Fibroblast of villous mesenchyme (primary cell): ENCODE results near the gene CDIPT. TPM values are rescaled to one million over a fixed set of nuclear protein-coding genes. Genes with fewer than 3 reads are reported as not detected.
"Not testable (repeated sequence)": the region's sequence is repeated elsewhere in the genome, so short reads cannot be mapped to it uniquely, and the experiment has no call there.

Experiments used
- DNase-seq: peaks from one replicate; pipeline ENCODE4 v3.0.0-alpha.2; 2010; ENCODE audit warnings: low read depth
- H3K4me3 ChIP-seq: 2 replicates; pipeline ENCODE4 v1.5.1; 2011; ENCODE audit warnings: low read depth, mild to moderate bottlenecking, low read length
- total RNA-seq: library from RNA; depleted of rRNA; stranded (reverse); fragments of >200 nt; gene quantifications from 2 replicates; pipeline ENCODE4 v1.2.3, GENCODE V29; 2012
- TF ChIP-seq, protein P1 (sequence below): IDR thresholded peaks from 2 replicates; pipeline ENCODE4 v1.5.1; 2012; ENCODE audit warnings: low read depth, mild to moderate bottlenecking, low read length; ENCODE audit not compliant: insufficient read depth

CDIPT gene
- total RNA-seq, 1 donor, result 84.6 TPM

DNA sequence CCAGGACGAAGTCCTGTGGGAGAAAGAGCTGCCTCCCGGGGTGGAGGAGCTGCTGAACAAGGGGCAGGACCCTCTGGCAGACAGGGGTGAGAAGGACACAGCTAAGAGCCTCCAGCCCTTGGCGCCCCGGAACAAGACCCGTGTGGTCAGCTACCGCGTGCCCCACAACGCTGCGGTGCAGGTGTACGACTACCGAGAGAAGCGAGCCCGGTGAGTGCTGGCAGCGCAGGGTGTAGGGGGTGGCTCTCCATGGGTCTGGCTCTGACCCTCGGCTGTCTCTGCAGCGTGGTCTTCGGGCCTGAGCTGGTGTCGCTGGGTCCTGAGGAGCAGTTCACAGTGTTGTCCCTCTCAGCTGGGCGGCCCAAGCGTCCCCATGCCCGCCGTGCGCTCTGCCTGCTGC, 21.4 kb downstream of the CDIPT start:
- TF ChIP-seq, protein P1, sequence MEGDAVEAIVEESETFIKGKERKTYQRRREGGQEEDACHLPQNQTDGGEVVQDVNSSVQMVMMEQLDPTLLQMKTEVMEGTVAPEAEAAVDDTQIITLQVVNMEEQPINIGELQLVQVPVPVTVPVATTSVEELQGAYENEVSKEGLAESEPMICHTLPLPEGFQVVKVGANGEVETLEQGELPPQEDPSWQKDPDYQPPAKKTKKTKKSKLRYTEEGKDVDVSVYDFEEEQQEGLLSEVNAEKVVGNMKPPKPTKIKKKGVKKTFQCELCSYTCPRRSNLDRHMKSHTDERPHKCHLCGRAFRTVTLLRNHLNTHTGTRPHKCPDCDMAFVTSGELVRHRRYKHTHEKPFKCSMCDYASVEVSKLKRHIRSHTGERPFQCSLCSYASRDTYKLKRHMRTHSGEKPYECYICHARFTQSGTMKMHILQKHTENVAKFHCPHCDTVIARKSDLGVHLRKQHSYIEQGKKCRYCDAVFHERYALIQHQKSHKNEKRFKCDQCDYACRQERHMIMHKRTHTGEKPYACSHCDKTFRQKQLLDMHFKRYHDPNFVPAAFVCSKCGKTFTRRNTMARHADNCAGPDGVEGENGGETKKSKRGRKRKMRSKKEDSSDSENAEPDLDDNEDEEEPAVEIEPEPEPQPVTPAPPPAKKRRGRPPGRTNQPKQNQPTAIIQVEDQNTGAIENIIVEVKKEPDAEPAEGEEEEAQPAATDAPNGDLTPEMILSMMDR, result no peak
- no peak for DNase-seq
- H3K4me3 ChIP-seq, result no peak overlapping the region

DNA sequence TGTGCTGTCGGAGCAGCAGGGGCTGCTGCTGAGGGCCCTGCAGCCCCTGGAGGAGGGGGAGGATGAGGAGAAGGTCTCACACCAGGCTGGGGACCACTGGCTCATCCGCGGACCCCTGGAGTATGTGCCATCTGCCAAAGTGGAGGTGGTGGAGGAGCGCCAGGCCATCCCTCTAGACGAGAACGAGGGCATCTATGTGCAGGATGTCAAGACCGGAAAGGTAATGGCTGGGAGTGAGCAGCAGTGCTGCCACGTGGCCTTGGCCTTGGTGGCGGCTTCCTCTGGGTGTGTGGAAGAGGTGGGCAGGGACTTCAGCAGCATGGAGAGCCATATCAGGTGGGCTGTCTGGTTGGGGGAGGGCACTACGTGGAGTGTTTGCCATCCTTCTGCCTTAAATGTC, 22.8 kb downstream of the CDIPT start:
- H3K4me3 ChIP-seq, result no peak overlapping the region
- TF ChIP-seq, protein P1, result no peak
- DNase-seq, result no peak

DNA sequence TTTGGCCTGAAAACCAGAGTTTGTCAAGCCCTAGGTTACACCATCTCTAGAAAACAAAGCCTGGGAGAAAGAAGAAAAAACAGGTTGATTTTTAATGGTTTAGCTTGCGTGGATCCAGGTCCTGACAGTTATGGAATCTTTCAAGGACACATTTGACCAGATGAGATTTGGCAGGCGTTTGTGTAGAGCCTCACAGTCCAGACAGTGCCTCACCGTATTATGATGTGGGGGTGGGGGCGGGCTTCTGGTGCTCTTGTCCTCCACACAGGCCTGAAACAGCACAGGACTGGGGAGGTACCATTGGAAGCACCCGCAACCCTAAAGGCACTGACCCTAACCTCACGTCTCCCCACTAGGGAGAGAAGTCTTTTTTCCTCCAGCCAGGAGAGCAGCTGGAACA, 23.2 kb downstream of the CDIPT start:
- TF ChIP-seq, protein P1, result no peak
- no peak overlapping the region for H3K4me3 ChIP-seq
- DNase-seq, result no peak

DNA sequence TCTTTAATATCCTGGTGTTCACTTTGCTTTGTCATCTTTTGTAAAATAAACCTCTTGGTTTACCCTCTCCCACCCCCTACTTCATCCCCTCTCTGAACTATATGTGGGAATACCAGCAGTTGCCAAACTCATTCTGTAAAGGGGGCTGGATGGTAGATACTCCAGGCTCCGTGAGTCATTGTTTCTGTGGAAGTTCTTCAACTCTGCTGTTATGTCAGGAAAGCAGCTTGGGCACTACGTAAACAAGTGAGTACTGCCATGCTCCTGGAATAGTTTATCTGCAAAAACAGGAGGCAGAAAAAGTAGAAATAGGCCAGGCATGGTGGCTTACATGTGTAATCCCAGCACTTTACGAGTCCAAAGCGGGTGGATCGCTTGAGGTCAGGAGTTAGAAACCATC, 25.2 kb downstream of the CDIPT start:
- H3K4me3 ChIP-seq, result no peak overlapping the region
- TF ChIP-seq, protein P1, result no peak
- no peak for DNase-seq

DNA sequence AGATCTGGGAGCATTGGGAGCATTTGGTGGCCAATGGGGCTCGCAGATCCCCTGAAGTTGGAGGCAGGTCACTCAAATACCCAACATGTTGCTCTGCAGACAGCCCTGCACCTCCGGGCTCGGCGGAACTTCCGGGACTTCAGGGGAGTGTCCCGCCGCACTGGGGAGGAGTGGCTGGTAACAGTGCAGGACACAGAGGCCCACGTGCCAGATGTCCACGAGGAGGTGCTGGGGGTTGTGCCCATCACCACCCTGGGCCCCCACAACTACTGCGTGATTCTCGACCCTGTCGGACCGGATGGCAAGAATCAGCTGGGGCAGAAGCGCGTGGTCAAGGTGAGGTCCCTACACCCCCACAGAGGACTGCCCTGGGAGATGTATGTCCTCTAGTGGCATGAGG, 26.4 kb downstream of the CDIPT start:
- TF ChIP-seq, protein P1, result no peak
- no peak for DNase-seq
- H3K4me3 ChIP-seq, result no peak overlapping the region

DNA sequence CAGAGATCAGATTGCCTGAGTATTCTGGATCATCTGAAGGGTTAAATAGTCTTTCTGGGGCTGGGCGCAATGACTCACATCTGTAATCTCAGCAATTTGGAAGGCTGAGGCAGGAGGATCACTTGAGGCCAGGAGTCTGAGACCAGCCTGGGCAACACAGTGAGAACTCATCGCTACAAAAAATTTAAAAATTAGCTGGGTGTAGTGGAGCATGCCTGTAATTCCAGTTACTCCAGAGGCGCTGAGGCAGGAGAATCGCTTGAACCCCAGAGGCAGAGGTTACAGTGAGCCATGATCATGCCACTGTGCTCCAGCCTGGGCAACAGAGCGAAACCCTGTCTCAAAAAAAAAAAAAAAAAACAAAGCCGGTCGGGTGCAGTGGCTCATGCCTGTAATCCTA, 27.1 kb downstream of the CDIPT start:
- DNase-seq, result no peak
- TF ChIP-seq, protein P1, result no peak
- no peak overlapping the region for H3K4me3 ChIP-seq

DNA sequence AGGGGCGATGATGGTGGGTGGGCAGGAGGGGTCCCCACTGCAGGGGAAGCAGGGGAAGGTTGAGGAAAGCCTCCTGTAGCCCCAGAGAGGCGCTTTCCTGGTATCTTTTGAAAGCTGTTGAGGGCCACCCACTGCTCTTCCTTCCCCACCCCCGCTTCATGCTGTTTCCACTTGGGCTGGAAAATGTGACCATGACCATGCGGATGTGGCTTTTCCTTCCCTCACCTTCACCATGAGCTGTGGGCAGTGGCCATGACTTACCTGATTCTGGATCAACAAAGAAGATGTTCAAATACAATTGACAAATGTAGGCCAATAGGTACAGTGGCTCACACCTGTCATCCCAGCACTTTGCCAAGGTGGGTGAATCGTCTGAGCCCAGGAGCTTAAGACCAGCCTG, 28.9 kb downstream of the CDIPT start:
- H3K4me3 ChIP-seq, result no peak overlapping the region
- TF ChIP-seq, protein P1, result no peak
- no peak for DNase-seq

DNA sequence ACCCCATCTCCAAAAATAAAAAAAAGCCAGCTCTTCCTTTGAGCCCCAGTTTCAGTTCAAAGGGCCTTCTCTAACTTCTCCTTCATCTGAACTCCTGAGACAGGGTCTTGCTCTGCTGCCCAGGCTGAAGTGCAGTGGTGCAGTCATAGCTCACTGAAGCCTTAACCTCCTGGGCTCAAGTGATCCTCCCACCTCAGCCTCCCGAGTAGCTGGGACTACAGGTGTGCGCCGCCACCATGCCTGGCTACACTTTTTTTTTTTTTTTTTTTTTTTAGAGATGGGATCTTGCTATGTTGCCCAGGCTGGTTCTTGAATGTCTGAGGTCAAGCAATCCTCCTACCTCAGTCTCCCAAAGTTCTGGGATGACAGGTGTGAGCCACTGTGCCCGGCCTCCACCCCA, 29.8 kb downstream of the CDIPT start:
- not testable (repeated sequence) for H3K4me3 ChIP-seq, DNase-seq
